IMR-90 (cell line): ENCODE results near the gene MAPKAPK2. TPM values are rescaled to one million over a fixed set of nuclear protein-coding genes. Genes with fewer than 3 reads are reported as not detected.

ENCODE experiments used
- ATAC-seq: fragments of 200-7000 bp; cut with Tn5 transposase; 2 replicates; pipeline ENCODE4 v1.9.1; 2020; ENCODE audit warnings: low read depth, mild to moderate bottlenecking, moderate library complexity
- BruUV-seq: library from RNA; stranded (reverse); fragments of 400-500 nt; replicated peaks from 2 replicates; lab custom pipeline; 2021; lab: Mats Ljungman, UMichigan
- CTCF ChIA-PET: fragments of 300-600 bp; formaldehyde crosslinking; extraction: SDS; loops from one replicate; lab custom pipeline; 2021; ENCODE audit warnings: antibody characterized with exemption; lab: Yijun Ruan, JAX
- POLR2A ChIA-PET: fragments of 300-600 bp; sonication (Branson Sonifier 250); formaldehyde crosslinking; loops from one replicate; lab custom pipeline; 2022; ENCODE audit warnings: antibody characterized with exemption; ENCODE audit not compliant: unreplicated experiment; lab: Charles Lee
- DNase-seq: peaks from one replicate; pipeline ENCODE4 v3.0.0; 2013
- H2AFZ ChIP-seq: replicated peaks from 2 replicates; pipeline ENCODE3; 2013; ENCODE audit warnings: low read length, mild to moderate bottlenecking; ENCODE audit not compliant: poor library complexity
- H2AK5ac ChIP-seq: 2 replicates; pipeline ENCODE4 v1.6.1; 2013; ENCODE audit warnings: low read depth, low read length, inconsistent platforms
- H2AK9ac ChIP-seq: replicated peaks from 2 replicates; pipeline ENCODE3; 2013; ENCODE audit warnings: mild to moderate bottlenecking, low read depth, low read length, moderate library complexity; ENCODE audit not compliant: poor library complexity
- H2BK120ac ChIP-seq: 2 replicates; pipeline ENCODE4 v1.6.1; 2013; ENCODE audit warnings: low read depth, low read length, inconsistent platforms
- H2BK15ac ChIP-seq: 3 replicates; pipeline ENCODE4 v1.6.1; 2013; ENCODE audit warnings: low read depth, low read length, inconsistent platforms
- H2BK20ac ChIP-seq: 2 replicates; pipeline ENCODE4 v1.6.1; 2013; ENCODE audit warnings: low read depth, mild to moderate bottlenecking, inconsistent platforms, low read length, moderate library complexity
- H2BK5ac ChIP-seq: 2 replicates; pipeline ENCODE4 v1.6.1; 2013; ENCODE audit warnings: mild to moderate bottlenecking, low read depth, low read length, inconsistent platforms; ENCODE audit not compliant: poor library complexity, severe bottlenecking
- H3K14ac ChIP-seq: replicated peaks from 2 replicates; pipeline ENCODE4 v1.6.1; 2013; ENCODE audit warnings: low read depth, low read length, inconsistent platforms
- H3K18ac ChIP-seq: 2 replicates; pipeline ENCODE4 v1.6.1; 2013; ENCODE audit warnings: low read depth, low read length, control low read depth
- H3K23ac ChIP-seq: 2 replicates; pipeline ENCODE4 v1.6.1; 2013; ENCODE audit warnings: low read depth, low read length, inconsistent platforms
- H3K27ac ChIP-seq: 2 replicates; pipeline ENCODE4 v1.5.1; 2013; ENCODE audit warnings: mild to moderate bottlenecking, control low read depth, low read length; ENCODE audit not compliant: insufficient read depth
- H3K27me3 ChIP-seq: 2 replicates; pipeline ENCODE4 v1.6.1; 2013; ENCODE audit warnings: low read length; ENCODE audit not compliant: control insufficient read depth, insufficient read depth
- H3K36me3 ChIP-seq: 2 replicates; pipeline ENCODE4 v1.6.1; 2013; ENCODE audit warnings: low read length, mixed read lengths; ENCODE audit not compliant: control insufficient read depth, insufficient read depth
- H3K4ac ChIP-seq: 2 replicates; pipeline ENCODE4 v1.6.1; 2013; ENCODE audit warnings: low read depth, low read length, inconsistent platforms
- H3K4me1 ChIP-seq: 2 replicates; pipeline ENCODE4 v1.6.1; 2013; ENCODE audit warnings: low read length, mixed read lengths; ENCODE audit not compliant: control insufficient read depth, insufficient read depth
- H3K4me2 ChIP-seq: 2 replicates; pipeline ENCODE4 v1.6.1; 2013; ENCODE audit warnings: low read depth, mild to moderate bottlenecking, control low read depth, low read length, moderate library complexity
- H3K4me3 ChIP-seq: 2 replicates; pipeline ENCODE4 v1.5.1; 2013; ENCODE audit warnings: low read depth, mild to moderate bottlenecking, control low read depth, low read length, moderate library complexity; ENCODE audit not compliant: insufficient read depth
- H3K56ac ChIP-seq: 2 replicates; pipeline ENCODE4 v1.6.1; 2013; ENCODE audit warnings: low read length, inconsistent platforms; ENCODE audit not compliant: insufficient read depth; ENCODE audit errors: extremely low read depth
- H3K79me1 ChIP-seq, 2 experiments: 2 replicates each; pipeline ENCODE4 v1.6.1; 2013; ENCODE audit warnings: low read length in 2 of 2, inconsistent platforms in 1 of 2, low read depth in 1 of 2
- H3K9ac ChIP-seq: 2 replicates; pipeline ENCODE4 v1.6.1; 2013; ENCODE audit warnings: low read depth, low read length, control low read depth
- H3K9me1 ChIP-seq: 2 replicates; pipeline ENCODE4 v1.6.1; 2013; ENCODE audit warnings: low read length, inconsistent platforms; ENCODE audit not compliant: insufficient read depth
- H3K9me3 ChIP-seq: 2 replicates; pipeline ENCODE4 v1.6.1; 2013; ENCODE audit warnings: low read length; ENCODE audit not compliant: control insufficient read depth, insufficient read depth
- H4K20me1 ChIP-seq: 2 replicates; pipeline ENCODE4 v1.6.1; 2013; ENCODE audit warnings: low read length, inconsistent platforms; ENCODE audit not compliant: insufficient read depth
- H4K5ac ChIP-seq: 2 replicates; pipeline ENCODE4 v1.6.1; 2013; ENCODE audit warnings: mild to moderate bottlenecking, low read depth, low read length, control low read depth
- H4K8ac ChIP-seq, 2 experiments: 2 replicates each; pipeline ENCODE4 v1.6.1; 2013; ENCODE audit warnings: low read depth in 2 of 2, low read length in 2 of 2, control low read depth in 1 of 2, inconsistent platforms in 1 of 2
- H4K91ac ChIP-seq: 2 replicates; pipeline ENCODE4 v1.6.1; 2013; ENCODE audit warnings: low read depth, low read length, inconsistent platforms; ENCODE audit not compliant: insufficient read depth
- CTCF ChIP-seq: conservative IDR thresholded peaks from 2 replicates; pipeline ENCODE4 v1.5.1; 2012; ENCODE audit warnings: mild to moderate bottlenecking, low read depth, low read length, improper control_type of control experiment
- ELK1 ChIP-seq: fragments of 150-350 bp; IDR thresholded peaks from 2 replicates; pipeline ENCODE4 v1.6.1; 2016; ENCODE audit warnings: low read depth, mild to moderate bottlenecking, low read length, moderate library complexity, borderline replicate concordance
- FOS ChIP-seq: fragments of 150-350 bp; IDR thresholded peaks from 2 replicates; pipeline ENCODE4 v1.6.1; 2016; ENCODE audit warnings: low read depth, low read length
- MAZ ChIP-seq: IDR thresholded peaks from 2 replicates; pipeline ENCODE4 v1.6.1; 2012; ENCODE audit warnings: low read depth, mild to moderate bottlenecking, low read length, improper control_type of control experiment, moderate library complexity, borderline replicate concordance
- MXI1 ChIP-seq: IDR thresholded peaks from 2 replicates; pipeline ENCODE4 v1.6.1; 2012; ENCODE audit warnings: low read depth, mild to moderate bottlenecking, low read length, moderate library complexity, borderline replicate concordance
- POLR2A ChIP-seq: IDR thresholded peaks from 2 replicates; pipeline ENCODE4 v1.6.1; 2012; ENCODE audit warnings: mild to moderate bottlenecking, low read depth, low read length
- RAD21 ChIP-seq: IDR thresholded peaks from 2 replicates; pipeline ENCODE4 v1.6.1; 2012; ENCODE audit warnings: low read length, improper control_type of control experiment
- RCOR1 ChIP-seq: IDR thresholded peaks from 2 replicates; pipeline ENCODE4 v1.6.1; 2012; ENCODE audit warnings: mild to moderate bottlenecking, low read length, improper control_type of control experiment; ENCODE audit not compliant: insufficient replicate concordance
- SMC3 ChIP-seq: fragments of 150-350 bp; IDR thresholded peaks from 2 replicates; pipeline ENCODE4 v1.6.1; 2016; ENCODE audit warnings: low read depth, mild to moderate bottlenecking, antibody characterized with exemption, low read length, moderate library complexity
- USF2 ChIP-seq: fragments of 150-350 bp; IDR thresholded peaks from 2 replicates; pipeline ENCODE4 v1.6.1; 2017; ENCODE audit warnings: mild to moderate bottlenecking, antibody characterized with exemption, low read length, low read depth
- WGBS, 2 experiments: methylation state at CpG; one replicate each; pipeline versions ENCODE4 v1.1.5 to v1.1.7; 2013; ENCODE audit warnings: missing lambda C conversion rate in 2 of 2; ENCODE audit not compliant: insufficient read length in 1 of 2; ENCODE audit errors: extremely low coverage in 2 of 2; 5-methylcytosine and 5-hydroxymethylcytosine counted together
- dilution Hi-C: fragments of 300-500 bp; cut with HindIII; formaldehyde crosslinking; loops from one replicate; pipeline ENCODE4 v1.14.3; 2018; ENCODE audit warnings: low sequenced_read_pairs; ENCODE audit not compliant: unreplicated experiment
- in situ Hi-C: fragments of 300-500 bp; cut with MboI; formaldehyde crosslinking; loops from 3 replicates; pipeline ENCODE4 v1.14.3; 2019; ENCODE audit warnings: low sequenced_read_pairs, inconsistent platforms, mixed read lengths
- intact Hi-C: fragments of 100-400 bp; cut with micrococcal nuclease; formaldehyde crosslinking; loops from 2 replicates; pipeline ENCODE4 v1.10.0; 2022
- polyA plus RNA-seq, 3 experiments: library from polyadenylated mRNA; depleted of rRNA; stranded (reverse); fragments of >200 nt; gene quantifications; 2 replicates each; pipeline ENCODE4 v1.2.3, GENCODE V29; 2012; ENCODE audit warnings: low replicate concordance in 1 of 3
- total RNA-seq: library from RNA; depleted of rRNA; stranded (reverse); fragments of >200 nt; gene quantifications from 2 replicates; pipeline ENCODE4 v1.2.3, GENCODE V29; 2012

MAPKAPK2 gene
- total and polyA plus RNA-seq, 2 of the 4 experiments (the other 2 are of a cell fraction): 56.5 to 66.4 TPM

- no peak for ATAC-seq
- dilution Hi-C loops: no loop called here
- Histone ChIP-seq H2AK5ac (no peak overlapping the region), H3K27me3 (peaks cover 29% of the 10 kb centered on the region), H4K20me1 (peaks cover 3% of the 10 kb centered on the region; the same call in 1 of the 2 replicates), H4K8ac (no peak overlapping the region), H3K4me3 (no peak overlapping the region), H3K79me1 (no peaks in the 10 kb centered on the region), H2AK9ac (no peak overlapping the region), H3K23ac (no peak overlapping the region), H3K4me2 (no peak overlapping the region), H2BK15ac (no peak overlapping the region), H2BK5ac (no peak overlapping the region), H3K14ac (no peak overlapping the region), H3K4ac (no peak overlapping the region), H4K5ac (no peak overlapping the region), H3K9ac (no peak overlapping the region), H3K9me3 (peaks cover 2% of the 10 kb centered on the region; the same call in 1 of the 2 replicates), H2BK120ac (no peak overlapping the region), H3K56ac (no peak overlapping the region), H4K91ac (no peak overlapping the region), H3K27ac (no peak overlapping the region), H2AFZ (no peak overlapping the region), H3K4me1 (no peaks in the 10 kb centered on the region), H2BK20ac (0 out of 2 replicates have a peak overlapping the region, but pooled peaks have one; percentile 10), H3K18ac (no peak overlapping the region), H3K9me1 (no peaks in the 10 kb centered on the region), H3K36me3 (no peaks in the 10 kb centered on the region)
- in situ Hi-C loops: loop anchor here (5.0 to 10.0 kb wide), 2 partner anchors 34 to 176 kb away; no protein-coding TSS in a partner anchor
- ChIA-PET CTCF (no interaction called here), POLR2A (no interaction called here)
- TF ChIP-seq SMC3 (no peak), ELK1 (no peak), POLR2A (no peak), MXI1 (no peak), RCOR1 (no peak), MAZ (no peak), USF2 (no peak), FOS (no peak), CTCF (no peak), RAD21 (no peak)
- intact Hi-C loops: no loop called here
- DNase-seq: no peak
- 100% methylated on average over 1 of the region's 11 CpGs; no CpG with 5 or more reads in 1 of the 2 experiments for WGBS, 2 experiments
- BruUV-seq: no TSS peak
Observed at GRCh38 chr1:206661161-206661820, 23.4 kb upstream of the MAPKAPK2 start.
